PC-3 (cell line): ENCODE measurements around the gene TBCC. TPM values are rescaled to one million over a fixed set of nuclear protein-coding genes. Genes with fewer than 3 reads are reported as not detected.

Experiments used
- ATAC-seq: fragments of 200-7000 bp; cut with Tn5 transposase; 2 replicates; pipeline ENCODE4 v1.9.1; 2020; ENCODE audit warnings: mild to moderate bottlenecking, moderate library complexity
- BruUV-seq: library from RNA; stranded (reverse); fragments of 400-500 nt; replicated peaks from 2 replicates; lab custom pipeline; 2021; lab: Mats Ljungman, UMichigan
- CTCF ChIA-PET: fragments of 300-600 bp; sonication (Branson Sonifier 250); formaldehyde crosslinking; loops from one replicate; lab custom pipeline; 2022; ENCODE audit warnings: antibody characterized with exemption; lab: Charles Lee
- POLR2A ChIA-PET: fragments of 300-600 bp; sonication (Branson Sonifier 250); formaldehyde crosslinking; loops from one replicate; lab custom pipeline; 2022; ENCODE audit warnings: antibody characterized with exemption; ENCODE audit not compliant: unreplicated experiment; lab: Charles Lee
- DNase-seq: peaks from one replicate; pipeline ENCODE4 v3.0.0-alpha.2; 2015
- H2AFZ ChIP-seq: fragments of 300-600 bp; sonication (generic); 2 replicates; pipeline ENCODE4 v1.6.0; 2016; ENCODE audit warnings: antibody characterized with exemption, low read length
- H3F3A ChIP-seq: fragments of 300-600 bp; sonication (generic); one replicate; pipeline ENCODE4 v1.6.0; 2017; ENCODE audit warnings: antibody characterized with exemption, low read length, control low read depth, mild to moderate bottlenecking; ENCODE audit not compliant: unreplicated experiment
- H3K27ac ChIP-seq: fragments of 300-600 bp; sonication (generic); 2 replicates; pipeline ENCODE4 v1.5.1; 2016; ENCODE audit warnings: mild to moderate bottlenecking, low read length
- H3K27me3 ChIP-seq: fragments of 300-600 bp; sonication (generic); 2 replicates; pipeline ENCODE4 v1.6.1; 2016; ENCODE audit warnings: low read length, mixed read lengths
- H3K36me3 ChIP-seq: fragments of 300-600 bp; sonication (generic); 2 replicates; pipeline ENCODE4 v1.6.1; 2016; ENCODE audit warnings: low read depth, mixed run types, low read length, mixed read lengths
- H3K4me1 ChIP-seq: fragments of 300-600 bp; sonication (generic); 2 replicates; pipeline ENCODE4 v1.5.1; 2016; ENCODE audit warnings: low read length; ENCODE audit not compliant: insufficient read depth
- H3K4me2 ChIP-seq: fragments of 300-600 bp; sonication (generic); 2 replicates; pipeline ENCODE4 v1.6.0; 2016; ENCODE audit warnings: low read length
- H3K4me3 ChIP-seq: fragments of 300-600 bp; sonication (generic); 2 replicates; pipeline ENCODE4 v1.5.1; 2016; ENCODE audit warnings: mild to moderate bottlenecking, low read length, mixed read lengths
- H3K79me2 ChIP-seq: fragments of 300-600 bp; sonication (generic); 2 replicates; pipeline ENCODE4 v1.6.1; 2017; ENCODE audit warnings: low read length, mixed read lengths
- H3K9ac ChIP-seq: fragments of 300-600 bp; sonication (generic); 2 replicates; pipeline ENCODE4 v1.6.0; 2016; ENCODE audit warnings: mild to moderate bottlenecking, low read length
- H3K9me2 ChIP-seq: fragments of 300-600 bp; sonication (generic); replicated peaks from 2 replicates; pipeline ENCODE4 v1.6.1; 2016; ENCODE audit warnings: mixed run types, low read length, mixed read lengths
- H3K9me3 ChIP-seq: fragments of 300-600 bp; sonication (generic); 2 replicates; pipeline ENCODE4 v1.6.1; 2016; ENCODE audit warnings: low read length, mixed read lengths
- H4K20me1 ChIP-seq: fragments of 300-600 bp; sonication (generic); 2 replicates; pipeline ENCODE4 v1.6.1; 2016; ENCODE audit warnings: low read length, mixed read lengths
- CTCF ChIP-seq: fragments of 300-600 bp; sonication (generic); conservative IDR thresholded peaks from 2 replicates; pipeline ENCODE4 v1.5.1; 2017; ENCODE audit warnings: antibody characterized with exemption, low read depth, mild to moderate bottlenecking, low read length
- EZH2 ChIP-seq: fragments of 300-600 bp; sonication (generic); IDR thresholded peaks from one replicate; pipeline ENCODE4 v1.6.1; 2017; ENCODE audit warnings: antibody characterized with exemption, mild to moderate bottlenecking, low read length; ENCODE audit not compliant: unreplicated experiment
- EZH2phosphoT487 ChIP-seq: fragments of 300-600 bp; sonication (generic); IDR thresholded peaks from 2 replicates; pipeline ENCODE4 v1.6.1; 2018; ENCODE audit warnings: mild to moderate bottlenecking, antibody characterized with exemption, low read length, borderline replicate concordance
- intact Hi-C: fragments of 100-400 bp; cut with micrococcal nuclease; formaldehyde crosslinking; loops from 2 replicates; pipeline ENCODE4 v1.9.0; 2023
- total RNA-seq: library from RNA; depleted of rRNA; stranded (reverse); fragments of >200 nt; gene quantifications from 2 replicates; pipeline ENCODE4 v1.2.3, GENCODE V29; 2014

TBCC gene
- total RNA-seq, 1 experiment from 2014 or later = 32.3 TPM

GRCh38 chr6:42771741-42772100, 25.8 kb upstream of the TBCC start:
- H3K27ac ChIP-seq = no peak overlapping the region
- H2AFZ ChIP-seq = no peak overlapping the region
- peaks cover 5% of the 10 kb centered on the region for H3K4me1 ChIP-seq
- H3K9me2 ChIP-seq = no peaks in the 10 kb centered on the region
- ChIA-PET CTCF (no interaction called here), POLR2A (no interaction called here)
- no peak overlapping the region for H3K9ac ChIP-seq
- H3K27me3 ChIP-seq = no peaks in the 10 kb centered on the region
- no peaks in the 10 kb centered on the region for H3K36me3 ChIP-seq
- BruUV-seq = no TSS peak
- DNase-seq (no peak), ATAC-seq (no peak)
- H3K79me2 ChIP-seq = no peaks in the 10 kb centered on the region
- H4K20me1 ChIP-seq = no peaks in the 10 kb centered on the region
- no peak for TF ChIP-seq EZH2
- no peak for TF ChIP-seq CTCF
- no peak for TF ChIP-seq EZH2phosphoT487
- no peaks in the 10 kb centered on the region for H3F3A ChIP-seq
- intact Hi-C loops = no loop called here
- H3K4me2 ChIP-seq = no peak overlapping the region
- no peak overlapping the region for H3K4me3 ChIP-seq
- no peaks in the 10 kb centered on the region for H3K9me3 ChIP-seq

GRCh38 chr6:42769836-42770235, 23.9 kb upstream of the TBCC start:
- ChIA-PET POLR2A (no interaction called here), CTCF (no interaction called here)
- Histone ChIP-seq H3K36me3 (no peaks in the 10 kb centered on the region), H4K20me1 (no peaks in the 10 kb centered on the region), H3K27ac (no peak overlapping the region), H3K9ac (no peak overlapping the region), H3K4me3 (no peak overlapping the region), H3F3A (peaks cover 8% of the 10 kb centered on the region), H2AFZ (no peak overlapping the region), H3K27me3 (no peaks in the 10 kb centered on the region), H3K9me3 (no peaks in the 10 kb centered on the region), H3K4me1 (peaks cover 23% of the 10 kb centered on the region), H3K4me2 (no peak overlapping the region), H3K9me2 (no peaks in the 10 kb centered on the region), H3K79me2 (no peaks in the 10 kb centered on the region)
- BruUV-seq = no TSS peak
- no peak for TF ChIP-seq EZH2
- ATAC-seq = no peak
- no peak for DNase-seq
- intact Hi-C loops = no loop called here

GRCh38 chr6:42769051-42769450, 23.1 kb upstream of the TBCC start:
- peaks cover 19% of the 10 kb centered on the region for H3K4me1 ChIP-seq
- no peaks in the 10 kb centered on the region for H3K9me3 ChIP-seq
- H3K9me2 ChIP-seq = no peaks in the 10 kb centered on the region
- CTCF ChIA-PET = no interaction called here
- TF ChIP-seq EZH2phosphoT487 = no peak
- no peak for TF ChIP-seq CTCF
- TF ChIP-seq EZH2 = no peak
- DNase-seq (no peak), ATAC-seq (no peak)
- no peaks in the 10 kb centered on the region for H4K20me1 ChIP-seq
- H3F3A ChIP-seq = peaks cover 8% of the 10 kb centered on the region
- H3K79me2 ChIP-seq = no peaks in the 10 kb centered on the region
- no peak overlapping the region for H3K9ac ChIP-seq
- no TSS peak for BruUV-seq
- H2AFZ ChIP-seq = no peak overlapping the region
- H3K27me3 ChIP-seq = no peaks in the 10 kb centered on the region
- H3K4me2 ChIP-seq = no peak overlapping the region
- intact Hi-C loops = no loop called here
- no peaks in the 10 kb centered on the region for H3K36me3 ChIP-seq
- H3K4me3 ChIP-seq = no peak overlapping the region
- POLR2A ChIA-PET = interaction anchor here (0.5 to 0.6 kb wide), 3 partner anchors 16 to 118 kb away, joined by 3 to 7 read pairs (median 5); no protein-coding TSS in a partner anchor
- H3K27ac ChIP-seq = no peak overlapping the region
